ENCODE data around the gene SPRED3. TPM values are rescaled to one million over a fixed set of nuclear protein-coding genes. Genes with fewer than 3 reads are reported as not detected.

The SPRED3 gene
- total and polyA plus RNA-seq, 9 of the 15 experiments (the other 6 are each of a cell fraction or from before 2014, with no cell fraction given): 0.05 to 1.3 (median 0.36) TPM

GRCh38 chr19:38441657-38442348, 53.3 kb downstream of the SPRED3 start (continued):
- TF ChIP-seq REST (IDR thresholded peaks at IDR 0.05; ENCODE audit: borderline replicate concordance): peak; percentile 70; the same call in 1 of the 2 replicates
- TF ChIP-seq REST (CRISPR knock-in tag; IDR thresholded peaks at IDR 0.05; ENCODE audit: low read depth): no peak
- TF ChIP-seq BRCA1 (IDR thresholded peaks at IDR 0.05): no peak
- TF ChIP-seq BRCA1 (CRISPR knock-in tag; IDR thresholded peaks at IDR 0.05): no peak
- TF ChIP-seq CTBP1 (IDR thresholded peaks at IDR 0.05; ENCODE audit: borderline replicate concordance): peak; percentile 23; the same call in 1 of the 2 replicates
- no peak for TF ChIP-seq POLR2H (tag; IDR thresholded peaks at IDR 0.05; ENCODE audit: low read depth)
- no peak for TF ChIP-seq PHTF2 (CRISPR knock-in tag; IDR thresholded peaks at IDR 0.05)
- TF ChIP-seq SIN3A (IDR thresholded peaks at IDR 0.05; ENCODE audit: borderline replicate concordance in 2 of 2, control insufficient read depth in 1 of 2, low read depth in 2 of 2, low read length in 2 of 2): no peak
- TF ChIP-seq ZNF217 (CRISPR knock-in tag; IDR thresholded peaks at IDR 0.05): no peak
- no peak for TF ChIP-seq KDM5B (IDR thresholded peaks at IDR 0.05; ENCODE audit: insufficient replicate concordance, low read depth, low read length)
- TF ChIP-seq ZBTB17 (CRISPR knock-in tag; IDR thresholded peaks at IDR 0.05): no peak
- TF ChIP-seq DDX20 (tag; IDR thresholded peaks at IDR 0.05; ENCODE audit: low read depth): no peak
- TF ChIP-seq CCAR2 (IDR thresholded peaks at IDR 0.05; ENCODE audit: low read depth, low read length): no peak
- TF ChIP-seq ZBTB9 (CRISPR knock-in tag; IDR thresholded peaks at IDR 0.05): no peak
- TF ChIP-seq PTTG1 (tag; IDR thresholded peaks at IDR 0.05; ENCODE audit: low read depth): no peak
